WERI-Rb-1 (cell line): ENCODE data around the gene COL6A3.

Source experiments
- DNase-seq: peaks from one replicate; pipeline ENCODE4 v3.0.0-alpha.2; 2020
- H3K27ac ChIP-seq: fragments of 250-450 bp; sonication (Bioruptor Pico); 2 replicates; pipeline ENCODE4 v1.5.1; 2020; ENCODE audit warnings: mild to moderate bottlenecking, moderate library complexity
- H3K27me3 ChIP-seq: fragments of 250-450 bp; sonication (Bioruptor Pico); 2 replicates; pipeline ENCODE4 v1.5.1; 2021; ENCODE audit warnings: mild to moderate bottlenecking, low read depth, moderate library complexity; ENCODE audit not compliant: insufficient read depth, severe bottlenecking
- H3K36me3 ChIP-seq: fragments of 250-450 bp; sonication (Bioruptor Pico); 2 replicates; pipeline ENCODE4 v1.5.1; 2020; ENCODE audit warnings: mild to moderate bottlenecking, moderate library complexity
- H3K4me3 ChIP-seq: 2 replicates; pipeline ENCODE4 v1.5.1; 2011; ENCODE audit warnings: low read depth, mild to moderate bottlenecking, control low read depth, low read length
- H3K9me3 ChIP-seq: fragments of 250-450 bp; sonication (Bioruptor Pico); 2 replicates; pipeline ENCODE4 v1.5.1; 2021; ENCODE audit warnings: mild to moderate bottlenecking, moderate library complexity; ENCODE audit not compliant: severe bottlenecking
- TF ChIP-seq, protein P1 (sequence below): IDR thresholded peaks from 2 replicates; pipeline ENCODE4 v1.5.1; 2011; ENCODE audit warnings: low read depth, mild to moderate bottlenecking, control low read depth, inconsistent platforms, low read length

COL6A3 gene

DNA sequence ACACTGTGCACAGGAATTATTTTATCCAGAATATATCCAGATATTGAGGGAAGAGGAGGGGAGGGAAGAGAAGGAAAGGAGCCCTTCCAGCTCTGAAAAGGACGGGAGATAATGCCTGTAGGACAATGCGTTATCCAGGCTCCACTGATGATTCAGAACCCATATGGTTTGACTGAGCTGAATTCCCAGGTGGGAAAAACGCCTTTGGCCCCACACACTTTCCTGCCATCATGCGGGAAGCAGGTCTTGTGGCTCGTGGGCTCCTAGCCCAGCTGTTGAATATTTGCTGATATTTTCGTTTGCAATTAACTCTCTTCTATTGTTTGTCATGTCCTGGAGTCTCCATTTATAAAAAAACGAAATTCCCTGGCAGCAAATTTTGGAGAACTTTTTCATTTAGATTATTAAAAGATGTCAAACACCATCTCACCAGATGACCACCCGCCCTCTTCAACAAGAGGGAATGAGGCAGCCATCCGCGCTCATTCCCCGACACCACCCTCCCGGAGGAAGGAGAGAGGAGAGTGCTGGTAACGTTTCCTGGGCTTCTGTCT lies 8.9 kb downstream of the COL6A3 start:
- TF ChIP-seq, protein P1, sequence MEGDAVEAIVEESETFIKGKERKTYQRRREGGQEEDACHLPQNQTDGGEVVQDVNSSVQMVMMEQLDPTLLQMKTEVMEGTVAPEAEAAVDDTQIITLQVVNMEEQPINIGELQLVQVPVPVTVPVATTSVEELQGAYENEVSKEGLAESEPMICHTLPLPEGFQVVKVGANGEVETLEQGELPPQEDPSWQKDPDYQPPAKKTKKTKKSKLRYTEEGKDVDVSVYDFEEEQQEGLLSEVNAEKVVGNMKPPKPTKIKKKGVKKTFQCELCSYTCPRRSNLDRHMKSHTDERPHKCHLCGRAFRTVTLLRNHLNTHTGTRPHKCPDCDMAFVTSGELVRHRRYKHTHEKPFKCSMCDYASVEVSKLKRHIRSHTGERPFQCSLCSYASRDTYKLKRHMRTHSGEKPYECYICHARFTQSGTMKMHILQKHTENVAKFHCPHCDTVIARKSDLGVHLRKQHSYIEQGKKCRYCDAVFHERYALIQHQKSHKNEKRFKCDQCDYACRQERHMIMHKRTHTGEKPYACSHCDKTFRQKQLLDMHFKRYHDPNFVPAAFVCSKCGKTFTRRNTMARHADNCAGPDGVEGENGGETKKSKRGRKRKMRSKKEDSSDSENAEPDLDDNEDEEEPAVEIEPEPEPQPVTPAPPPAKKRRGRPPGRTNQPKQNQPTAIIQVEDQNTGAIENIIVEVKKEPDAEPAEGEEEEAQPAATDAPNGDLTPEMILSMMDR, result no peak
- Histone ChIP-seq H3K4me3 (no peak overlapping the region), H3K36me3 (no peaks in the 10 kb centered on the region), H3K9me3 (peaks cover 3% of the 10 kb centered on the region), H3K27ac (no peak overlapping the region), H3K27me3 (peaks cover 90% of the 10 kb centered on the region)
- no peak for DNase-seq

- no peaks in the 10 kb centered on the region for H3K36me3 ChIP-seq
- H3K27ac ChIP-seq, result no peak overlapping the region
- H3K4me3 ChIP-seq, result no peak overlapping the region
- peaks cover 88% of the 10 kb centered on the region for H3K27me3 ChIP-seq
- TF ChIP-seq, protein P1, result no peak
- H3K9me3 ChIP-seq, result peaks cover 3% of the 10 kb centered on the region
- no peak for DNase-seq
Observed at GRCh38 chr2:237404413-237404812, 9.6 kb downstream of the COL6A3 start.

DNA sequence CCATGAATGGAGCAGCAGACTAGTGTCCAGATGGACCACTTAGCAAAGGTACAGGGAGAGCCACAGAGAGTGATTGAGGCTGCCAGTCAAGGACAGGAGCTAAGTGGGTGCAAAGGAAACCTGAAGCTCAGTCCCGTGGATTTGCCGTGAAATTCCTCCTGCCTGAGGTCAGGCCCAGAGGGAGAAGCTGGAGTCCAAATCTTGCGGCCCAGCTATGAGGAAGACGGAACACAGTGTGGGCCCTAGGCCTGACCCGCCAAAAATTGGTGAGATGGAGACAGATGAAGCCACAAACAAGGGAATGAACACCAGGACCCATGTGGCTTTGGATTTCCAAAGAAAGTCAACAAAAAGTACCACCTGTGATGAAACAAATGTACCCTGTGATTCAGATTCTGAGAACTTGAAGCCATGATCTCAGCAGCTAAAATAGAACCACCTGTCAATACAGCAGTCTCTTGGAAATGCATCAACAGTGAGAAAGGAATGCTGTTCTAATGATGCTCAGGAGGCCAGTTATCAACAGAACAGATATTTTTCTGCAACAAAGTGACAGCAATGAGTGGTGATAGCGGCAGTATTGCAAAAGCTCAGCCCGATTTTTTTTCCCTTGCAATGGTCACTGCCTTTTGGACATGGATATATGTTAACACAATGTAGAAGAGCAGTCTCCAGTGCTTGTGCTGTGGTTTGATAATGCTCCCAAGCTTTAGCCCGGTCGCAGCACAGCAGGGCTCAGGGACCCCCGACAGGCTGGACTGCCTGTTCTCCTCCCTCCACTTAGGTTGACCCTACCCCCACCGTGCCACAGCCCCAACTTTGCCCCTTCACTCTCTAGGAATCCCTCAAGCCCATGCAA lies 10.7 kb downstream of the COL6A3 start:
- H3K27ac ChIP-seq, result no peak overlapping the region
- H3K9me3 ChIP-seq, result peaks cover 3% of the 10 kb centered on the region
- no peaks in the 10 kb centered on the region for H3K36me3 ChIP-seq
- DNase-seq, result no peak
- H3K27me3 ChIP-seq, result peaks cover 90% of the 10 kb centered on the region
- TF ChIP-seq, protein P1, result no peak
- H3K4me3 ChIP-seq, result no peak overlapping the region

DNA sequence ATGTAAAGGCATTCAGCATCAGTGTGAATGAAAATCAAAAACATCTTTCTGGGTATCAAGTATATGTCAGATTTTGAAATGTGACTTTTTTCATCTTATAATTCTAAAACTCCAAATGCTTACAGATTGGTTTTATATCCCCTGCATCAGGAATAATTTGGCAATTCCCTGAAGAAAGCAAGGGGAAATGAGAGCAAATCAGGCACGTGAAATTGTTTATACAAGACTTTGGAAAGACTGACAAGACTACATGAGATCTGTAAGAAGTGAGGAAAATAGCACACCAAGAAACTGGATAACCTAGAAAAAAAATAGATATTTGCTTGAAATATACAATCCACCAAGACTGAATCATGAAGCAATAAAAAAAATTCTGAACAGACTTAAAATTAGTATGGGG lies 13.8 kb downstream of the COL6A3 start:
- DNase-seq, result no peak
- Histone ChIP-seq H3K4me3 (no peak overlapping the region), H3K36me3 (no peaks in the 10 kb centered on the region), H3K27ac (no peak overlapping the region), H3K27me3 (peaks cover 90% of the 10 kb centered on the region), H3K9me3 (no peaks in the 10 kb centered on the region)
- TF ChIP-seq, protein P1, result no peak

- H3K4me3 ChIP-seq, result no peak overlapping the region
- peaks cover 90% of the 10 kb centered on the region for H3K27me3 ChIP-seq
- H3K9me3 ChIP-seq, result no peaks in the 10 kb centered on the region
- H3K36me3 ChIP-seq, result no peaks in the 10 kb centered on the region
- no peak for DNase-seq
- TF ChIP-seq, protein P1, result no peak
- H3K27ac ChIP-seq, result no peak overlapping the region
Observed at GRCh38 chr2:237397072-237397471, 16.9 kb downstream of the COL6A3 start.

- TF ChIP-seq, protein P1, result no peak
- DNase-seq, result no peak
- H3K36me3 ChIP-seq, result no peaks in the 10 kb centered on the region
- H3K27ac ChIP-seq, result no peak overlapping the region
- no peak overlapping the region for H3K4me3 ChIP-seq
- peaks cover 94% of the 10 kb centered on the region for H3K27me3 ChIP-seq
- H3K9me3 ChIP-seq, result no peaks in the 10 kb centered on the region
Observed at GRCh38 chr2:237393523-237393922, 20.4 kb downstream of the COL6A3 start.
